HAP-1 (cell line): ENCODE measurements around the gene USP6NL.
A peak's percentile ranks its signal among the peaks of the same experiment; 100 is the strongest.

Experiments
- DNase-seq, 2 experiments: peaks; one replicate each; pipeline ENCODE4 v3.0.0-alpha.2; 2016 to 2020; ENCODE audit warnings: low spot score in 2 of 2
- H3K27me3 ChIP-seq: fragments of 250-450 bp; sonication (Bioruptor Pico); 2 replicates; pipeline ENCODE4 v1.5.1; 2020; ENCODE audit warnings: low read depth, mild to moderate bottlenecking, moderate library complexity
- H3K36me3 ChIP-seq: fragments of 250-450 bp; sonication (Bioruptor Pico); replicated peaks from 2 replicates; pipeline ENCODE4 v1.5.1; 2020; ENCODE audit warnings: mild to moderate bottlenecking
- H3K4me1 ChIP-seq: fragments of 250-450 bp; sonication (Bioruptor Pico); 2 replicates; pipeline ENCODE4 v1.5.1; 2020; ENCODE audit warnings: mild to moderate bottlenecking
- H3K4me3 ChIP-seq: fragments of 250-450 bp; sonication (Bioruptor Pico); 2 replicates; pipeline ENCODE4 v1.5.1; 2020; ENCODE audit warnings: mild to moderate bottlenecking, moderate library complexity
- H3K9me3 ChIP-seq: fragments of 250-450 bp; sonication (Bioruptor Pico); 2 replicates; pipeline ENCODE4 v1.5.1; 2020; ENCODE audit warnings: mild to moderate bottlenecking, moderate library complexity
- in situ Hi-C: fragments of 300-500 bp; cut with MboI; formaldehyde crosslinking; loops from 3 replicates; pipeline ENCODE4 v1.14.3; 2020; ENCODE audit warnings: low sequenced_read_pairs, inconsistent platforms, mixed read lengths

USP6NL gene

DNA sequence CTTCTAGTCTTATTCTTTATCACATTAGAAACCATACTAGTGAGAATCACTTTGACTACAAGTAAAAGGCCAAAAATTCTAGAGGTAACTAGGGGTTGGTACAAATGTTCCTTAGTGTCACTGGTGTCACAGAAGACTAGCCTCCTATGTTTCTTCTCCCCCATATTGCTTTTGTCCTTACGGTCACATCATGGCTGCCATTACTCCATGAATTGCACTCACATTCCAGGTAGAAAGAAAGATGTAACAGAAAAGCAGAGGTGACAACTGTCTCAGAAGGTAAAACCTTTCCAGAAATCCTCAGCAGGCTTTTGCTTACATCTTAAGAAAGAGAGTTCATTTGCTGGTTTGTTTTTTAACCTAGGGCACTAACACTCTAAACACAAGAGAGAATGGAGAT lies 42.9 kb downstream of the USP6NL start:
- peaks cover 3% of the 10 kb centered on the region for H3K4me1 ChIP-seq
- no peak overlapping the region for H3K4me3 ChIP-seq
- no peaks in the 10 kb centered on the region for H3K27me3 ChIP-seq
- H3K36me3 ChIP-seq, result no peaks in the 10 kb centered on the region
- in situ Hi-C loops, result no loop called here
- no peak for DNase-seq
- no peaks in the 10 kb centered on the region for H3K9me3 ChIP-seq

DNA sequence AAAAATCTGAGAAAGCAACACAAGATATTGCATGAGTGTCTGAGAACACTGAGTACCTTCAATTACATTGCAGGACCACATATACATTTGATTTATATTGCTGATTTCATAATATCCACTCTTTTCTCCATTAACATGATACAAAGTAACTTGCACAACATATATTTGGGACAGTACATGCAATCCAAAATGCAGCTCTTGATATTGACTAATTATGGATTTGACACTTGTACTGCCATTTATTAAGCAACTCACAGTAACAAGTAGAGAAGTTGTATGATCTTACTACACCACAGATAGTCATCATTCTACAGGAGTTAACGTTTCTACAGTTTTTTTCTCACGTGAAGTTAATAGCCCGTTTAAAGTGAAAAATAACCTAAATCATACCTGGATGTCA lies 46.7 kb downstream of the USP6NL start:
- Histone ChIP-seq H3K27me3 (no peaks in the 10 kb centered on the region), H3K9me3 (no peaks in the 10 kb centered on the region), H3K4me3 (no peak overlapping the region), H3K4me1 (peaks cover 3% of the 10 kb centered on the region; the same call in 1 of the 2 replicates), H3K36me3 (no peaks in the 10 kb centered on the region)
- in situ Hi-C loops, result no loop called here
- no peak for DNase-seq

DNA sequence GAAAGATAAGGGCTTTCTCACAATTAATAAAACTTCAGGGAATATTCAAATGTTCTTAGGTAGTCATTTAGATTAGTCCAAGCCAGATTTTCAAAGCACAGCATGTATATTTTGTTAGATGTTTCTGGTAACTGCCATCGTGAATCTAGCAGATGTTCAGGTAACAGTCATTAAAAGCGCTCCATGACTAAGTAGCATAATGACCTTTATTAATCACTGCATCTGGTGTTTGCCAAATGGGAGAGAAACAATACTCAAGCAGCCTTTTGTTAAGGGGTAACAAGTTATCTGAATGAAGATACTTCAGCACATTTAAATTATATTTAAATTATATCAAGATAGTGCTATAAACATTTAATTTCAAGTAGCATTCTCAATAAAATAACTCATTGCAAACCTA lies 47.5 kb downstream of the USP6NL start:
- DNase-seq, result no peak
- no peaks in the 10 kb centered on the region for H3K9me3 ChIP-seq

DNA sequence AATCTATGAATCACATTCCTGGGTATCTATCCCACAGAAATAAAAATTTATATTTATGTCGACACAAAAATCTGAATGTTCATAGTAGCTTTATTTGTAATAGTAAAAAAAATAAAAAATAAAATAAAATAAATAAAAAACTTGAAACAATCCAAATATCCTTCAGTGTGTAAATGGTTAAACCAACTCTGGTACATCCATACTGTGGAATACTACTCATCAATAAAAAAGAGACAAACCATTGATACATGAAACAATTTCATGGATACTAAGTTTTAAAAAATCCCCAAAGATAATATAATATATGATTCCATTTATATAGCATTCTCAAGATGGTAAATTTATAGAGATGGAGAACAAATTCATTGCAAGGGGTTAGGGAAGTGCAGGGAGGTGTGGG lies 48.6 kb downstream of the USP6NL start:
- no peak overlapping the region for H3K4me3 ChIP-seq
- no peaks in the 10 kb centered on the region for H3K9me3 ChIP-seq
- in situ Hi-C loops, result no loop called here
- no peaks in the 10 kb centered on the region for H3K36me3 ChIP-seq
- no peaks in the 10 kb centered on the region for H3K27me3 ChIP-seq
- DNase-seq, result no peak
- H3K4me1 ChIP-seq, result peaks cover 3% of the 10 kb centered on the region; the same call in 1 of the 2 replicates

More for the DNA sequence above, 47.5 kb downstream of the USP6NL start:
- no peaks in the 10 kb centered on the region for H3K36me3 ChIP-seq
- in situ Hi-C loops, result no loop called here
- H3K4me1 ChIP-seq, result peaks cover 3% of the 10 kb centered on the region; the same call in 1 of the 2 replicates
- H3K4me3 ChIP-seq, result no peak overlapping the region
- no peaks in the 10 kb centered on the region for H3K27me3 ChIP-seq

DNA sequence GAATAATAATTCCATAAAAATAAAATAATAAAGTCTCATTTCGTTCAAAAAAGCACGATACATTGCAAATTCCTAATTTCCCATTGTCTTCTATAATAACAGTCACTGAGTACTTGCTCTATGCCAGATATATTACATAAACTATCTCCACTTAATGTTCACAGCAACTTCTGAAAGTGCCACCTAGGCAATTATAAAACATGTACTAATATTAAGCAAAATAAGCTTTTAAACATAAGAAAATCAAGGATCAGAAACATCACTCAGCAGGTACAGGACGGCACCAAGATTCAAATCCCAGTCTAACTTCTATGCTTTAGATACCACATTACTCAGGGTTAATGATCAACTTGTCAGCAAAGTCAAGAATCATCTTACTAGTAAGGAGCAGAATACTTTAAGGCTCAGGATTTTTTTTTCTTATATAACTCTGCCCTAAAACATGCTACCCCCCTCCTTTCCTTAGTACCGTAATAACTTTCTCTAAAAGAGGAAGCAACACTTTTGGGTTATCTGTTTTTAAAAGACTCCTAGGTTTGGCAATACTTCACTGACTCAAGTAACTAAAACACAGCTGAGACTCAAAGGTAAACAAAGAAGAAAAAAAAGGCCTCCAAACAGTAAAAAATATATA lies 51.3 kb downstream of the USP6NL start:
- no peaks in the 10 kb centered on the region for H3K36me3 ChIP-seq
- no peaks in the 10 kb centered on the region; the same call in 1 of the 2 replicates for H3K9me3 ChIP-seq
- DNase-seq, result no peak
- H3K4me1 ChIP-seq, result peaks cover 3% of the 10 kb centered on the region; the same call in 1 of the 2 replicates
- no peaks in the 10 kb centered on the region for H3K27me3 ChIP-seq
- H3K4me3 ChIP-seq, result no peak overlapping the region
- in situ Hi-C loops, result no loop called here

DNA sequence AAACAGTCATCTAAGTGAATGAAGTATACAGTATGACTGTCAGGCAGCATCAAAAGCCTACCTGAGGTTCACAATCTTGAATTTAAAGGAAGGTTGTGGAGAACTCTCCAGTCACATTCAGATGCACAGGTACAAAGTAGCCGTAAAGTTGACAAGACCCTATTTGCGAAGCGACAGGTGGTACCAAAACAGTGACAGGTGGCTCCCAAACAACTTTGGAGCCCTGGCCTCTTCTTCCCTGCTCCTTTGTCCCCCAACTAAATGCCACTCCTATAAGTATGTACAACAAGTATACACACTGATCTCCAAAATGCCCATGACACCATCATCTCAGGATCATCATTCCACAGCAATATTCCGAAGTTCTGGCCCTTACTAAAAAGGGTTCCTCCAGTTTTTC lies 53.5 kb downstream of the USP6NL start:
- no peaks in the 10 kb centered on the region; the same call in 1 of the 2 replicates for H3K9me3 ChIP-seq
- H3K27me3 ChIP-seq, result no peaks in the 10 kb centered on the region
- H3K4me3 ChIP-seq, result no peak overlapping the region
- peaks cover 7% of the 10 kb centered on the region for H3K4me1 ChIP-seq
- DNase-seq, result no peak
- in situ Hi-C loops, result no loop called here
- no peaks in the 10 kb centered on the region for H3K36me3 ChIP-seq

DNA sequence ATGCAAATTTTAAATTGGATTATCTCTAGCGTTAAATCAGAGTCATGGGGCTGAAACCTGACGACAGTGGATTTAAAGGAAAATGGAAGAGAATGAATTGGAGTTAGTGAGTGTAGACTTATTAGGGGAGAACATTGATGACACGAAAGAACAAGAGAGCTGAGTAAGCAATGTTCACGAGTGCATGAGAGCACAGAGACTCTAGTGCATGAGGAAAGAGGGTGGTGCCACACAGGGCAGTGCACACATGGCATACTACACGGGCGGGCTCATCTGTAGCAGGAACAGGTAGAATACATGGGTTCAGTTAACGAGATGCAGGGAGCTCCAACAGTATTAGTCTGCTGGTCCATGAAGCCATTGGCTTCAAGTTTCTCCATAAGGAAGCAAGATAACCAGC lies 53.9 kb downstream of the USP6NL start:
- H3K36me3 ChIP-seq, result no peaks in the 10 kb centered on the region
- H3K27me3 ChIP-seq, result no peaks in the 10 kb centered on the region
- no peak for DNase-seq
- in situ Hi-C loops, result no loop called here
- peaks cover 12% of the 10 kb centered on the region for H3K4me1 ChIP-seq
- no peak overlapping the region for H3K4me3 ChIP-seq
- no peaks in the 10 kb centered on the region; the same call in 1 of the 2 replicates for H3K9me3 ChIP-seq

DNA sequence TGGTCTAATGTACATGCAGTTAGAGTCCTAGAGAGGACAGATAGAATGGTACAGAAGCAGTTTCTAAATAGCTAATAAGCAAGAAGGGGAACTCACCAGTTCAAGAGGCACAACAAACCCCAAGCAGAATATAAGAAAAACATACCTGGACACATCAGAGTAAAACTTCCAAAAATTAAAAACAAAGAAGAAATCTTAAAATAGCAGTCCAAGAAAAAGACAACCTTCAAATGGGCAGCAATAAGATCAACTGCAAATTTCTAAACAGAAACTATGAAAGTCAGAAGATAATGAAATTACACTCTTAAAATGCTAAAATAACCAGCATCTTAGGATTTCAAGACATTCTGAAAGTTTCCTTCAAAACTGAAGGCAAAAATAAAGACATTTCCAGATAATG lies 55.9 kb downstream of the USP6NL start:
- Histone ChIP-seq H3K9me3 (no peaks in the 10 kb centered on the region; the same call in 1 of the 2 replicates), H3K4me3 (no peak overlapping the region), H3K27me3 (no peaks in the 10 kb centered on the region), H3K36me3 (no peaks in the 10 kb centered on the region), H3K4me1 (peaks cover 23% of the 10 kb centered on the region)
- in situ Hi-C loops, result no loop called here
- no peak for DNase-seq

DNA sequence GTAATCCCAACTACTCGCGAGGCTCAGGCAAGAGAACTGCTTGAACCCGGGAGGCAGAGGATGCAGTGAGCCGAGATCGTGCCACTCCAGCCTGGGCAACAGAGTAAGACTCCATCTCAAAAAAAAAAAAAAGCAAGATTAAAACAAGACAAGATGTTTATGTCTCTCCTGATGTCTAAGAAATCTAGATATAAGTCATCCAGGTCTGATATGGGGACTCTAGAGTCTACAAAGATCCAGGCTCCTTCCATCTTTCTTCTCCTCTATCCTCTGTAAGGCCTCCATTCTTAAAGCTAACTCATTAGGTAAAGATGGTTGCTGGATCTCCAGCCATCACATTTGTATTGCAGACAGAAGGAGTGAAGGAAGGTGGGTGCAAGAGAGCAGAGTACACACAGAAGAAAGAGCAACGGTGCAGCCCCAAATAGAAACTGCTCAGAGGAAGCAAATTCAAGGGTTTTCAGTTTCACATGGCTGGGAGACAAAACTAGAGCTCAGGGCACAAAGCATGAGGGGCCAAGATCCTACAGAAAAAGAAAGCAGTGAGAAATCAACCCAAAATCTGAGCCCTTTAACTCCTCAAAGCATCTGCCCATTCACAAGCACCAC lies 57.6 kb downstream of the USP6NL start:
- Histone ChIP-seq H3K27me3 (no peaks in the 10 kb centered on the region), H3K9me3 (no peaks in the 10 kb centered on the region; the same call in 1 of the 2 replicates), H3K36me3 (no peaks in the 10 kb centered on the region), H3K4me3 (no peak overlapping the region), H3K4me1 (peaks cover 23% of the 10 kb centered on the region)
- no peak for DNase-seq
- in situ Hi-C loops, result no loop called here

DNA sequence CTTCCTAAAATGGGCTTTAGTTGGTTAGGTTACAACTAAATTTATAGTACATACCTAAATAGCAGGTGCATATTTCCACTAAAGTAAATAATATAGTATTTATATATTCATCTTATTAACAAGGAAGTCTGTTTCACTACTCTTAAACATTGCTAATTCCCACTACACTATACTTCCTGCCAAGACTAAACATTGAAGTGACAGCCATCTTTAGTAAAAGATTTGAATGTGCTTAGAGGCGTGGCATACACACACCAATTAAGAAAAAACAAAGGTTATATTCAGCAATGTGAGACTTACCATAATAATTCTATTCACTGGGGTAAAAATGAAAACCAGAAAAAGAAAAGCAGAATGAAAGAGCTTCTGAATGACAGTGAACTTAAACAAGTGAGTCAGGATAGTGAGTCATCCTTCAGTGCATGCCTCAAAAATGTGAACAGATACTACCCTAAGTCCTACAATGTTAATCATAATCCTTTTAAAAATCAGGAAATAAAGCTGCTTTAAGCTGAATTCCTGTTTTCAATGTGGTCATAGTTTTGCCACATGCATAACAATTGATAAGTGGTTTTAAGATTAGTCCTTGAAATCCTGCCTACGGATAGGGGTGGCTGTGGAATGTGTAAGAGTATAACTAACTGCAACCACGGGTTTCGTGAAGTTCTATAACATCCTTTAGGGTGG lies 59.4 kb downstream of the USP6NL start:
- peak; percentile 57 to 94 for DNase-seq
- Histone ChIP-seq H3K27me3 (no peaks in the 10 kb centered on the region), H3K36me3 (no peaks in the 10 kb centered on the region), H3K9me3 (no peaks in the 10 kb centered on the region; the same call in 1 of the 2 replicates), H3K4me1 (peaks cover 21% of the 10 kb centered on the region), H3K4me3 (no peak overlapping the region)
- in situ Hi-C loops, result no loop called here

DNA sequence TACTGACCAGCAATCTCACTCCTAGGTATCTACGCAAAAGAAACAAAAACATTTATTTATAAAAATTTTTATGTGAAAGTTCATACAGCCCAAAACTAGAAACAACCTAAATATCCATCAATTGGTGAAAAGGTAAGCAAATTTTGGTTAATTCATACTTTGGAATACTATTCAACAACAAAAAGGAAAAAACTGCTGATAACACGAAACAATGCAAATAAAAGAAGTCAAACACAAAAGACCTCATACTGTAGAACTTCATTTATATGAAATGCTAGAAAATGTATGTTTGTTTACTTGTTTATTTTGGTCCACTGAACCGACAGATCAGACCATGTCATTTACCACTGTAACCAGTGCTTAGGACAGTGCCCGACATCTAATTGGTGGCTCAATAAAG lies 60.3 kb downstream of the USP6NL start:
- H3K4me1 ChIP-seq, result peaks cover 24% of the 10 kb centered on the region

DNA sequence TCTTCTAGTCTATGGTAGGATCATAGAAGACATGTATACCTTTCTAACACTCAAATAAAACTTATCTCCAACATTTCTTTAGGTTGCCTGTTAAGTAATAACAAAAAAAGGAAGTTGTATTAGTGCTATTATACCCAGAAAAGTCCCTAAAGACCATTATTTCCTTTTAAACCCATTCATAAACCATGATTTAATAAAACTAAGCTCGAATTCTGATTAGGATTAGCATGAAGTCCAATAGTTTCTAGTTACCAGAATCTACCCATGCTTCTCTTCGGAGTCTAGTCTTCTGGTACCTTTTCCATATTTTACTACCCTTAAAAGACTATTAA lies 62.7 kb downstream of the USP6NL start:
- H3K27me3 ChIP-seq, result no peaks in the 10 kb centered on the region
- peaks cover 32% of the 10 kb centered on the region for H3K4me1 ChIP-seq
- in situ Hi-C loops, result no loop called here
- DNase-seq, result no peak
- H3K9me3 ChIP-seq, result no peaks in the 10 kb centered on the region
- no peak overlapping the region for H3K4me3 ChIP-seq
- H3K36me3 ChIP-seq, result no peaks in the 10 kb centered on the region

More for the DNA sequence above, 60.3 kb downstream of the USP6NL start:
- Histone ChIP-seq H3K9me3 (no peaks in the 10 kb centered on the region; the same call in 1 of the 2 replicates), H3K4me3 (no peak overlapping the region), H3K27me3 (no peaks in the 10 kb centered on the region), H3K36me3 (no peaks in the 10 kb centered on the region)
- in situ Hi-C loops, result no loop called here
- DNase-seq, result no peak

DNA sequence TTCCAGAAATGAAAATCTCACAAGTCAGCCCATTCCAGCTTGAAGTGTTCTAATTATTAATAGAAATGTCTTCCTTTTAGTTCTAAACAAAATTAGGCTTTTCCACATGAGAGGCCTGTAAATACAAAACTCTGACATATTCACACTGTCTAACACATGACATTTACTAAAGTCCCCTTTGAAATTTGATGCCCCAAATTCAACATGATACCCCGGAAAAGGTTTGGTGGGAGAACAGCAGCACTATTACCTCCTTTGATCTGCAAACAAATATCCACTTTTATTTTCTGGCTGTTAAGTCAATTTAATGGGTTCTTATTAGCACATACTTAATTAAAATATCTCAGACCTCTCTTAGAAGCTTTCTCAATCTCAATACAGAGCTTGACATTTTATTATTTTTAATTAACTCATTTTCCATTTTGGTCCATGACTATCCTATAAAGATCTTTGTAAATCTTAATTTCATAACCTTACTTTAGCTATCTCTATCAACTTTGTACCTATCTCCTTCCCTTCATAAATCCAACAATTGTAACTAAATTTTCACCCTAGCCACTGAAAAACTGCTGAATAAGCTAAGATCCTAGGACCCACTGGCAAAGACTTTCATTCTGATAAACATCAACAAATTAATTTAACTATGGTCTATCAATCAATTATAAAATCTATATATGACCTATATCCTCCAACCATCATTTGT lies 63.2 kb downstream of the USP6NL start:
- H3K4me1 ChIP-seq, result peaks cover 31% of the 10 kb centered on the region
- no peak for DNase-seq
- in situ Hi-C loops, result no loop called here
- no peaks in the 10 kb centered on the region for H3K27me3 ChIP-seq
- no peaks in the 10 kb centered on the region for H3K36me3 ChIP-seq
- H3K4me3 ChIP-seq, result no peak overlapping the region
- no peaks in the 10 kb centered on the region for H3K9me3 ChIP-seq

DNA sequence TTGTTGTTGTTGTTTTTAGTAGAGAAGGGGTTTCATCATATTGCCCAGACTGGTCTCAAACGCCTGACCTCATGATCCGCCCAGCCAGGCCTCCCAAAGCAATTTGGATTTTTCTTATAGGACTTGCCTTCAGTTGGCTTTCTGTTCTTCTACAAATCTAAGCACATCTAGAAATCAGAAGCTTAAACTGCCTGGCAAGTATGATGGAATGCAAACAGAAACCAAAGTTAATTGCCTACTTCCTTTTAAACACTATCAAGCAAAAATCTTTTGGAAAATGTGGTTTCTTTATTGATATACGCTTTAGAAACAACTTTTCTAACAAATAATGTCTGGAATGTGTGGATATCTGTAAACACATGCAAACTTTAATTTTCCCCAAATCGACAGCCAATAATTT lies 64.9 kb downstream of the USP6NL start:
- Histone ChIP-seq H3K4me1 (peaks cover 25% of the 10 kb centered on the region), H3K9me3 (no peaks in the 10 kb centered on the region), H3K4me3 (no peak overlapping the region), H3K36me3 (no peaks in the 10 kb centered on the region), H3K27me3 (no peaks in the 10 kb centered on the region)
- in situ Hi-C loops, result no loop called here
- no peak for DNase-seq
